A549 (cell line): ENCODE data around the gene TENM3. TPM values are rescaled to one million over a fixed set of nuclear protein-coding genes. Genes with fewer than 3 reads are reported as not detected.
A peak's percentile ranks its signal among the peaks of the same experiment; 100 is the strongest.

ENCODE experiments used
- ATAC-seq, 2 experiments: fragments of 200-7000 bp in 1 of 2; fragments of >200 bp in 1 of 2; cut with Nextera tagmentation in 1 of 2; cut with Tn5 transposase in 1 of 2; 3 replicates each; pipeline versions ENCODE4 v1.8.0 to v1.9.1; 2018 to 2020; ENCODE audit warnings: mild to moderate bottlenecking in 1 of 2, moderate library complexity in 1 of 2
- CTCF ChIA-PET: fragments of 300-600 bp; sonication (Branson Sonifier 250); formaldehyde crosslinking; extraction: SDS; loops from one replicate; lab custom pipeline; 2021; ENCODE audit warnings: antibody characterized with exemption, inconsistent platforms; lab: Yijun Ruan, JAX
- POLR2A ChIA-PET: fragments of 350-600 bp; formaldehyde crosslinking; extraction: SDS; loops from one replicate; lab custom pipeline; 2021; ENCODE audit warnings: antibody characterized with exemption, inconsistent platforms; lab: Yijun Ruan, JAX
- DNase-seq, 2 experiments: peaks; one replicate each; pipeline versions ENCODE4 v3.0.0 to v3.0.0-alpha.2; 2011 to 2016; ENCODE audit warnings: low read depth in 1 of 2, low spot score in 1 of 2
- FAIRE-seq: peaks from 2 replicates; lab custom pipeline; 2011; peaks lifted over from hg19 to GRCh38; lab: Jason Lieb, UNC
- H3K27ac ChIP-seq, 2 experiments: fragments of >200 bp; sonication (Bioruptor Twin); formaldehyde crosslinking; 3 replicates each; pipeline ENCODE4 v1.5.1; 2016 to 2017
- H3K4me1 ChIP-seq: fragments of >200 bp; sonication (Bioruptor Twin); formaldehyde crosslinking; 3 replicates; pipeline ENCODE4 v1.6.1; 2016
- H3K4me2 ChIP-seq: fragments of >200 bp; sonication (Bioruptor Twin); formaldehyde crosslinking; 3 replicates; pipeline ENCODE4 v1.6.1; 2016
- H3K4me3 ChIP-seq: fragments of >200 bp; sonication (Bioruptor Twin); formaldehyde crosslinking; 3 replicates; pipeline ENCODE4 v1.5.1; 2016
- H3K9me3 ChIP-seq: fragments of >200 bp; sonication (Bioruptor Twin); formaldehyde crosslinking; 3 replicates; pipeline ENCODE4 v1.6.1; 2016
- BCL3 ChIP-seq: fragments of >200 bp; sonication (Bioruptor Twin); formaldehyde crosslinking; IDR thresholded peaks from 3 replicates; pipeline ENCODE4 v1.6.1; 2016
- CBX2 ChIP-seq: fragments of 200-600 bp; sonication (generic); IDR thresholded peaks from 2 replicates; pipeline ENCODE4 v1.6.1; 2016; ENCODE audit warnings: low read depth, mild to moderate bottlenecking, borderline replicate concordance
- CBX8 ChIP-seq: fragments of 200-600 bp; sonication (generic); IDR thresholded peaks from 2 replicates; pipeline ENCODE4 v1.6.1; 2016
- CHD2 ChIP-seq: fragments of 150-350 bp; IDR thresholded peaks from 2 replicates; pipeline ENCODE4 v1.6.1; 2014; ENCODE audit warnings: low read length; ENCODE audit not compliant: partially characterized antibody
- ELK1 ChIP-seq: fragments of 150-350 bp; IDR thresholded peaks from 2 replicates; pipeline ENCODE4 v1.6.1; 2014; ENCODE audit warnings: low read depth, mild to moderate bottlenecking, low read length
- EP300 ChIP-seq, 2 experiments: fragments of >200 bp; sonication (Bioruptor Twin); formaldehyde crosslinking; IDR thresholded peaks; 2 replicates in 1 of 2; 3 replicates in 1 of 2; pipeline ENCODE4 v1.6.1; 2016 to 2017
- ESRRA ChIP-seq: fragments of 150-350 bp; IDR thresholded peaks from 2 replicates; pipeline ENCODE4 v1.6.1; 2014; ENCODE audit warnings: mild to moderate bottlenecking, low read length, borderline replicate concordance
- FOSL2 ChIP-seq, 2 experiments: fragments of 450-650 bp in 1 of 2; fragments of >200 bp in 1 of 2; sonication (Bioruptor Twin) in 1 of 2; formaldehyde crosslinking; IDR thresholded peaks; 2 replicates each; pipeline versions ENCODE4 v1.5.0 to v1.6.1; 2016 to 2020; ENCODE audit warnings: mild to moderate bottlenecking in 1 of 2, moderate library complexity in 1 of 2
- GATA3 ChIP-seq: IDR thresholded peaks from 2 replicates; pipeline ENCODE4 v1.6.1; 2012; ENCODE audit warnings: borderline replicate concordance
- HDAC2 ChIP-seq: fragments of 200-600 bp; sonication (generic); IDR thresholded peaks from 2 replicates; pipeline ENCODE4 v1.6.1; 2016
- HEYL ChIP-seq: fragments of 250-450 bp; sonication (Bioruptor Pico); IDR thresholded peaks from 2 replicates; pipeline ENCODE4 v1.8.0; 2021; ENCODE audit warnings: mild to moderate bottlenecking, moderate library complexity
- HMGXB4 ChIP-seq: fragments of 250-450 bp; sonication (Bioruptor Pico); IDR thresholded peaks from 2 replicates; pipeline ENCODE4 v1.5.0; 2021; ENCODE audit warnings: mild to moderate bottlenecking, moderate library complexity, borderline replicate concordance
- HOXA7 ChIP-seq: fragments of 250-450 bp; sonication (Bioruptor Pico); IDR thresholded peaks from 2 replicates; pipeline ENCODE4 v1.5.0; 2020; ENCODE audit warnings: mild to moderate bottlenecking, moderate library complexity
- HOXB5 ChIP-seq: fragments of 250-450 bp; sonication (Bioruptor Pico); IDR thresholded peaks from 2 replicates; pipeline ENCODE4 v1.5.0; 2020; ENCODE audit warnings: mild to moderate bottlenecking, moderate library complexity
- JUN ChIP-seq, 2 experiments: fragments of >200 bp; sonication (Bioruptor Twin); formaldehyde crosslinking; IDR thresholded peaks; 2 replicates in 1 of 2; 3 replicates in 1 of 2; pipeline ENCODE4 v1.6.1; 2016 to 2017
- JUNB ChIP-seq: fragments of >200 bp; sonication (Bioruptor Twin); formaldehyde crosslinking; IDR thresholded peaks from 2 replicates; pipeline ENCODE4 v1.6.1; 2016
- KDM5A ChIP-seq: fragments of 200-600 bp; sonication (generic); IDR thresholded peaks from 2 replicates; pipeline ENCODE4 v1.6.1; 2016; ENCODE audit warnings: antibody characterized with exemption, mild to moderate bottlenecking
- MAZ ChIP-seq: fragments of 150-350 bp; IDR thresholded peaks from 2 replicates; pipeline ENCODE4 v1.6.1; 2014; ENCODE audit warnings: antibody characterized with exemption, low read depth, low read length, borderline replicate concordance
- MYC ChIP-seq: IDR thresholded peaks from 2 replicates; pipeline ENCODE4 v1.6.1; 2012; ENCODE audit warnings: mild to moderate bottlenecking, inconsistent platforms, low read length, improper control_type of control experiment, borderline replicate concordance
- NFE2L2 ChIP-seq: fragments of 150-350 bp; conservative IDR thresholded peaks from 2 replicates; pipeline ENCODE4 v1.6.1; 2014; ENCODE audit warnings: low read length
- NPAS2 ChIP-seq: fragments of 250-450 bp; sonication (Bioruptor Pico); IDR thresholded peaks from 2 replicates; pipeline ENCODE4 v1.8.0; 2022; ENCODE audit warnings: mild to moderate bottlenecking, moderate library complexity, borderline replicate concordance
- POLR2AphosphoS2 ChIP-seq: conservative IDR thresholded peaks from 2 replicates; pipeline ENCODE4 v1.6.1; 2012; ENCODE audit warnings: low read length, improper control_type of control experiment, inconsistent platforms
- RARB ChIP-seq: fragments of 250-450 bp; sonication (Bioruptor Pico); IDR thresholded peaks from 2 replicates; pipeline ENCODE4 v1.8.0; 2021; ENCODE audit warnings: mild to moderate bottlenecking, moderate library complexity
- SMC3 ChIP-seq: fragments of >200 bp; sonication (Bioruptor Twin); formaldehyde crosslinking; IDR thresholded peaks from 3 replicates; pipeline ENCODE4 v1.6.1; 2018; ENCODE audit warnings: inconsistent platforms
- USF2 ChIP-seq: fragments of 450-650 bp; IDR thresholded peaks from 2 replicates; pipeline ENCODE4 v1.6.1; 2014; ENCODE audit warnings: antibody characterized with exemption
- ZC3H11A ChIP-seq: fragments of 450-650 bp; IDR thresholded peaks from 2 replicates; pipeline ENCODE4 v1.6.1; 2014; ENCODE audit warnings: antibody characterized with exemption, mild to moderate bottlenecking
- ZFP36 ChIP-seq: fragments of 450-650 bp; IDR thresholded peaks from 2 replicates; pipeline ENCODE4 v1.6.1; 2014; ENCODE audit warnings: borderline replicate concordance; ENCODE audit not compliant: partially characterized antibody
- ZNF302 ChIP-seq: fragments of 250-450 bp; sonication (Bioruptor Pico); IDR thresholded peaks from 2 replicates; pipeline ENCODE4 v1.9.0; 2021; ENCODE audit warnings: inconsistent platforms, mild to moderate bottlenecking, moderate library complexity
- ZSCAN20 ChIP-seq: fragments of 250-450 bp; sonication (Bioruptor Pico); IDR thresholded peaks from 2 replicates; pipeline ENCODE4 v1.8.0; 2022; ENCODE audit warnings: mild to moderate bottlenecking, moderate library complexity
- WGBS: methylation state at CpG from one replicate; pipeline ENCODE4 v1.1.6; 2017; ENCODE audit errors: missing lambda C conversion rate; 5-methylcytosine and 5-hydroxymethylcytosine counted together
- polyA plus RNA-seq, 4 experiments: library from polyadenylated mRNA; depleted of rRNA in 3 of 4; stranded (reverse); fragments of >200 nt; fragmentation: RNase III in 1 of 4; extraction: RNeasy Plus Mini Kit Qiagen cat#74134 plus additional on column Dnase treatment in 1 of 4; gene quantifications; 2 replicates in 3 of 4; 3 replicates in 1 of 4; pipeline ENCODE4 v1.2.3, GENCODE V29; 2011 to 2017

TENM3 gene
- polyA plus RNA-seq, 2 of the 4 experiments (the other 2 are of a cell fraction), result 2.4 to 7.3 TPM

- ChIA-PET CTCF (no interaction called here), POLR2A (interaction anchor here (0.7 kb wide), 1 partner anchor 411 kb away, joined by 3 read pairs; no protein-coding TSS in a partner anchor)
- DNase-seq, result no peak
- Histone ChIP-seq H3K4me2 (no peak overlapping the region; the same call in 2 of the 3 replicates), H3K9me3 (no peaks in the 10 kb centered on the region), H3K4me3 (no peak overlapping the region), H3K4me1 (no peaks in the 10 kb centered on the region), H3K27ac (no peak overlapping the region)
- TF ChIP-seq GATA3 (no peak), ZC3H11A (no peak)
- WGBS, result 18% methylated on average over 6 of the region's 6 CpGs
- no peak for FAIRE-seq
- ATAC-seq, result no peak
Observed at GRCh38 chr4:182454440-182455013, 211.3 kb downstream of the TENM3 start.

GRCh38 chr4:182465114-182465513 lies 221.9 kb downstream of the TENM3 start:
- ATAC-seq (no peak), FAIRE-seq (no peak), DNase-seq (no peak)
- no peak overlapping the region for H3K4me3 ChIP-seq
- 0 out of 3 replicates have a peak, but pooled peaks cover 4% of the 10 kb centered on the region for H3K4me1 ChIP-seq
- peak overlapping the region; percentile 26; the same call in 1 of the 3 replicates for H3K4me2 ChIP-seq
- no peaks in the 10 kb centered on the region for H3K9me3 ChIP-seq
- CTCF ChIA-PET, result no interaction called here
- no peak overlapping the region for H3K27ac ChIP-seq
- POLR2A ChIA-PET, result no interaction called here
- WGBS, result 8% methylated on average over 5 of the region's 5 CpGs
- no peak for TF ChIP-seq SMC3
- TF ChIP-seq ELK1, result no peak
- no peak for TF ChIP-seq HOXA7 (CRISPR knock-in tag)
- no peak for TF ChIP-seq MYC
- TF ChIP-seq POLR2AphosphoS2, result no peak
- TF ChIP-seq NFE2L2, result no peak
- TF ChIP-seq CHD2, result no peak
- no peak for TF ChIP-seq HEYL (CRISPR knock-in tag)
- no peak for TF ChIP-seq USF2
- no peak for TF ChIP-seq ZSCAN20 (CRISPR knock-in tag)
- TF ChIP-seq ESRRA, result no peak
- TF ChIP-seq BCL3, result no peak
- no peak for TF ChIP-seq HDAC2
- TF ChIP-seq ZC3H11A, result no peak
- TF ChIP-seq KDM5A, result no peak
- no peak for TF ChIP-seq HOXB5
- TF ChIP-seq FOSL2 (IDR thresholded peaks at IDR 0.05), result no peak
- no peak for TF ChIP-seq FOSL2 (CRISPR knock-in tag; IDR thresholded peaks at IDR 0.05)
- no peak for TF ChIP-seq ZNF302 (CRISPR knock-in tag)
- TF ChIP-seq RARB (CRISPR knock-in tag), result no peak
- no peak for TF ChIP-seq ZFP36

- Histone ChIP-seq H3K4me1 (0 out of 3 replicates have a peak, but pooled peaks cover 4% of the 10 kb centered on the region), H3K4me3 (no peak overlapping the region), H3K9me3 (no peaks in the 10 kb centered on the region), H3K4me2 (no peak overlapping the region), H3K27ac (no peak overlapping the region)
- DNase-seq, result no peak
- ChIA-PET POLR2A (no interaction called here), CTCF (interaction anchor here (1.6 kb wide), 1 partner anchor 11 kb away, joined by 3 read pairs; no protein-coding TSS in a partner anchor)
- WGBS, result 40% methylated on average over 1 of the region's 1 CpG
- no peak for FAIRE-seq
- ATAC-seq, result no peak
- TF ChIP-seq CBX8 (no peak), JUNB (no peak), JUN (IDR thresholded peaks at IDR 0.05) (no peak), MAZ (no peak), ZC3H11A (no peak), ESRRA (no peak), RARB (CRISPR knock-in tag) (no peak), CBX2 (no peak), NPAS2 (CRISPR knock-in tag) (no peak), ZNF302 (CRISPR knock-in tag) (no peak), SMC3 (no peak), EP300 (IDR thresholded peaks at IDR 0.05) (no peak), HMGXB4 (CRISPR knock-in tag) (no peak), ELK1 (no peak)
Observed at GRCh38 chr4:182465979-182466378, 222.8 kb downstream of the TENM3 start.
